Esophagus (tissue), 2 donors: Measurements from ENCODE around the gene OPRL1. TPM values are rescaled to one million over a fixed set of nuclear protein-coding genes. Genes with fewer than 3 reads are reported as not detected.
"Not testable (repeated sequence)": the region's sequence is repeated elsewhere in the genome, so short reads cannot be mapped to it uniquely, and the experiment has no call there.

ENCODE experiments used
- H3K27ac ChIP-seq, 2 donors: one replicate each; pipeline ENCODE4 v1.5.1; 2013; ENCODE audit warnings: low read depth in 2 of 2, mild to moderate bottlenecking in 2 of 2, inconsistent platforms in 1 of 2, low read length in 1 of 2, moderate library complexity in 1 of 2
- H3K27me3 ChIP-seq, 2 donors: one replicate each; pipeline ENCODE4 v1.6.1; 2013; ENCODE audit warnings: low read length in 2 of 2, control low read depth in 1 of 2, mild to moderate bottlenecking in 1 of 2; ENCODE audit not compliant: insufficient read depth in 2 of 2, control insufficient read depth in 1 of 2
- H3K36me3 ChIP-seq, 2 donors: one replicate each; pipeline ENCODE4 v1.6.1; 2013; ENCODE audit warnings: low read length in 1 of 2; ENCODE audit not compliant: control insufficient read depth in 2 of 2, insufficient read depth in 2 of 2
- H3K4me1 ChIP-seq, 2 donors: one replicate each; pipeline ENCODE4 v1.6.1; 2013; ENCODE audit warnings: low read length in 1 of 2; ENCODE audit not compliant: control insufficient read depth in 2 of 2, insufficient read depth in 2 of 2
- H3K4me3 ChIP-seq, 2 donors: one replicate each; pipeline ENCODE4 v1.5.1; 2013; ENCODE audit warnings: low read length in 2 of 2, mild to moderate bottlenecking in 2 of 2, low read depth in 1 of 2, moderate library complexity in 1 of 2
- H3K9me3 ChIP-seq, 2 donors: one replicate each; pipeline ENCODE4 v1.6.1; 2013; ENCODE audit warnings: mild to moderate bottlenecking in 2 of 2, low read depth in 1 of 2, low read length in 1 of 2, moderate library complexity in 1 of 2; ENCODE audit not compliant: control insufficient read depth in 2 of 2, insufficient read depth in 1 of 2
- WGBS, 2 donors: extraction: QIAGEN DNeasy Blood & Tissue Kit; methylation state at CpG; one replicate each; pipeline ENCODE4 v1.1.7; 2013; 5-methylcytosine and 5-hydroxymethylcytosine counted together
- polyA plus RNA-seq, 2 donors: library from polyadenylated mRNA; stranded (reverse); fragments of 200-250 nt; gene quantifications; one replicate each; pipeline ENCODE4 v1.2.3, GENCODE V29; 2013
- donor health status: healthy with polysubstance abuse.
- donor health status: Bipolar disorder and iron deficiency.

Gene OPRL1
- polyA plus RNA-seq, 2 donors, result 0.13 to 0.14 TPM

DNA sequence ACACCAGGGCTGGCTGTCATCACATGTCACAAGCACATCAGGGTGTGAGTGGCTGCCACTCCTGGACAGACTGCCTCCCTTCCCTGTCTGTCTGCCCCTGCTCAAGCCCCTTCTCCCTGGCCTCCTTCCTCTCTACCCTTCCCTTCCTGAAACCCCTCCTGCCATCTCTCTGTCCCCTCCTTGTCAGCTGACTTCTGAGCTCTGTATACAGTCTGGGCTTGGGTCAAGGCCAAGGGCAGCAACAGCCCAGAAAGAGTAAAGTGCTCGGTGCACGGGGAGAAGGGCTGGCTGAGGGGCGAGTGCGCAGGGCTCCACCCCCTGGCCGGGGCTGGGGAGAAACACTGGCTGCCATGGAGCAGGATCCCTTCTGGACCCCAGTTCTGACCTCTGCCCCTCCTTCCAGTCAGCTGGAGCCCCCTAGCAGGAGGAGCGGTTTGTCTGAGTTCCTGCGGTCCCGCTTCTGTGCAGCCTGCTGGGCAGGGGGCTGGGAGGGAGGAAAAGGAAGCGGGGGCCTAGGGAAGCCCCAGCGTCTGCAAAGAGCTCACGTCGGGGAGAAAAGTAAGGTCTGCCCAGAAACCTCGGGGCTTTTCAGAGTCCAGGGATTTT, 2.3 kb downstream of the OPRL1 start:
- no peak overlapping the region for H3K27ac ChIP-seq
- H3K36me3 ChIP-seq, result no peaks in the 10 kb centered on the region
- WGBS, 2 donors, result 29% methylated on average over 13 of the region's 13 CpGs
- H3K4me3 ChIP-seq, result no peak overlapping the region
- no peaks in the 10 kb centered on the region for H3K27me3 ChIP-seq
- peaks cover 3 to 20% of the 10 kb centered on the region in 2 donors for H3K4me1 ChIP-seq
- H3K9me3 ChIP-seq, result no peaks in the 10 kb centered on the region

DNA sequence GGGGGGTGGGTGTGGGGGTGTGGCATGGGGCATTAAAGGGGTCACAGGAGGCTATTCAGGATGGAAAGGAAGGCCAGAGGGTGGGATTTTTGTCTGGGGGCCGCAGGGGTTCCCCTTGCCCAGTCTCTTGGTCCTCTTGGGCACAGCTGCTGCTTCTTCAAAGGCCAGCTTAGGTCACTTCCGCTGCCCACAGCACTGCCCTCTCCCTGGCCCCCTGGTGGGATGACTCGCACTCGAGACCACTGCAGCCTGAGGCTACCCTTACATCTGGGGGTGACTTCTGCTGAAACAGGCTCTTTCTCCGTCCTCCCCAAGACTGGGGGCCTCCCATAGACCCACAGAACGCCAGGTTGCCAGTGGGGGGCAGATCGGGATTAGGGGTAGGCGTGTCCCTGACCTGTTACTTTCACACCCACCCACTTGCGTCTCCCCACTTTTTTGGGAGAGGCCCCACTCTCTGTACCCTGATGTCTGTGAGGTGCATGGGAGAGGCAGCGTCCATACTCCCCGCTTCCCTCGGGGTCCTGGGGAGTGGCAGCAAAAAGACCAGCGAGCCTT, 3.0 kb downstream of the OPRL1 start:
- Histone ChIP-seq H3K27me3 (no peaks in the 10 kb centered on the region), H3K4me1 (peaks cover 3 to 20% of the 10 kb centered on the region in 2 donors), H3K36me3 (no peaks in the 10 kb centered on the region), H3K4me3 (no peak overlapping the region), H3K9me3 (peaks cover 0 to 3% of the 10 kb centered on the region in 2 donors), H3K27ac (no peak overlapping the region)
- 16 to 19% methylated on average over 12 to 13 of the region's 13 CpGs for WGBS, 2 donors

DNA sequence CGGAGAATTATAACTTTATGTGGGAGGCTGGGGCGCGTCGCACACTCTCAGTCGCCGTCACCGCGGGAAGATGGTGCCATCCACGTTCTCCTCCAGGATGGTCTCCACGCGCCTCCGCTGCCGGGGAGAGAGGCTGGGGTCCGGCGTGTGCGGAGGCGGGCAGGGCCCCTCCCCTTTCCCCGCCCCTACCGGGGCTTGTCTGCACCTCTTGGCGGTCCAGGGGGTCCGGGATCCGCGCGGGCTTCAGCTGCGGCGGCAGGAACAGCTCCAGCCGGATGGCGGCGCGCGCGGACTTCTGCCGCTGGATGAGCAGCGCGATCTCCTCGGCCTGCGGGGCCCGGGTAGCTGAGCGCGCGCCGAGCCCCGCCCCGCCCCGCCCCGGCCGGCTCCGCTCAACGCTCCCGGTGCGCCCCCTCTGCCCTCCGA, 3.5 kb downstream of the OPRL1 start:
- Histone ChIP-seq H3K27ac (no peak overlapping the region), H3K27me3 (no peaks in the 10 kb centered on the region), H3K4me1 (peaks cover 3 to 19% of the 10 kb centered on the region in 2 donors), H3K9me3 (peaks cover 0 to 3% of the 10 kb centered on the region in 2 donors), H3K4me3 (peak overlapping the region; percentile 40 to 44), H3K36me3 (no peaks in the 10 kb centered on the region)
- 1% methylated on average over 29 to 52 of the region's 52 CpGs for WGBS, 2 donors

DNA sequence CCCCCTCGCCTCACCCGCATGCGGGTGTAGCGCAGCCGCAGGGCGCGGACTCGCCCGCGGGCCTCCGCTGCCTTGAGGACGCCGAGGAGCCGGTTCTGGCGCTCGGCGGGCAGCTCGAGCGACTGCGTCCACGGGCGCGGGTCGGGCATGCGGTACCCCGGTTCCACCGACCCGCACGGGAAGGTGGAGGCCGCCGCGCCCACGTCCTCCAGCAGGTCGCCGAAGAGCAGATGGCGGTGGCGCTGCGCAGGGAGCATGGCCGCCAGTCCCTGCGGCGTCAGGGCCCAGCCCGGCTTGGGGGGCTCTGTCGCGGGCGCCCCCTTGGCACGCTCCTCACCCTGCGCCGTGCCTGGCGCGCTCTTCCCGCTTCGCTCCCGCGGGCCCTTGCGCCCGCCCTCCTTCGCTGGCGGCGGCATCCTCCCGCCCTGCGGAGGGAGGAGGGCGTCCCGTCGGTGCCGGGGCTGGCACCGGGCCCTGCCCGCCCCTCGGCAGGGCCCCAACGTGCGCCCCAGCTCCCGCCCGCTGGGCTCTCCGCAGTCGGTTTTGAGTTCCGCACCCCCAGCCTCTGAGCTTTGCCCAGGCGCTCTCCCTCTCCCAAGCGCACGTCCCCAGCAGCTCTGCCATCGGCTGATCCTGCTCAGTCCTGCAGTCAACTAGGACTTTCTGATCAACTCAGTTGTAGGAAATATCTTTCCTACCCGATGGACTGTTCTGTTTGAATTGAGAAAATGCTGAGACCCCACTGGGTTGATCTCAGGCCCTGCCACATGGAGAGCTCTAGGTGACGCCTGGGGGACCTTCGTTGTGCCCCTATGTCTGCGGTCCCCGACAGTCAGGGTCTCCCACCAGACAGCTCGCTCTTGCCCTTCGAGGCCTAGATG, 4.2 kb downstream of the OPRL1 start, which contains the start of gene LKAAEAR1:
Gene LKAAEAR1 (minus strand): TSS at position 595 of the 881 bp plus-strand sequence. CDS start 179 bp downstream, at position 416.
- Histone ChIP-seq H3K27ac (no peak within 1 kb of the TSS), H3K4me1 (peaks cover 1 to 13% of the 10 kb centered on the region in 2 donors), H3K9me3 (peaks cover 0 to 3% of the 10 kb centered on the region in 2 donors), H3K36me3 (no peaks in the 10 kb centered on the region), H3K27me3 (no peaks in the 10 kb centered on the region), H3K4me3 (peak within 1 kb of the TSS; percentile 40 to 44)
- WGBS, 2 donors, result 3 to 5% methylated on average over 49 to 86 of the region's 86 CpGs

DNA sequence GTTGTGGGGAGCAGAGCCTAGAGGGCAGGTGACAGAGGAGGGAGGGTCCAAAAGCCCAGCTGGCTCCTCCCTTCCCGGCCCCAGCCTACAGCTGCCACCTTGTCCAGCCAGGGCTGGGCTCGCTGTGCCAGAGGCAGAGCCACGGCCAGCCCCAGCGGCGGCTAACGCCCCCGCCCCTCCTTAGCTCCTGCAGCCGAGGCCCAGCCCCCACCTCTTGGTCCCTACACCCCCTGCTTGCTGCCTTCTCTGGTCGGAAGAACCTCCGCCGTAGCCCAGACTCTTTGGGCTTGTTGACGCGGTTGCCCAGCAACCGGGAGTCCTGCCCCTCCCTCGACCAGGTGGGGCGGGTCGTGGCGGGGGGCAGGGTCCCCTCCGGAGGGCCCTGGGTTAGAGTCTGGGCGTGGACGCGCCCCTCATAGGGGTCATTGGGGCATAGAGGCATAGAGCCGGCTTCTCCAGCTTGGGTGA, 4.8 kb downstream of the OPRL1 start:
- WGBS, 2 donors, result 12 to 15% methylated on average over 22 to 23 of the region's 23 CpGs
- Histone ChIP-seq H3K9me3 (peaks cover 0 to 3% of the 10 kb centered on the region in 2 donors), H3K36me3 (no peaks in the 10 kb centered on the region), H3K27me3 (no peaks in the 10 kb centered on the region), H3K4me3 (no peak overlapping the region), H3K4me1 (peaks cover 0 to 10% of the 10 kb centered on the region in 2 donors), H3K27ac (no peak overlapping the region)

DNA sequence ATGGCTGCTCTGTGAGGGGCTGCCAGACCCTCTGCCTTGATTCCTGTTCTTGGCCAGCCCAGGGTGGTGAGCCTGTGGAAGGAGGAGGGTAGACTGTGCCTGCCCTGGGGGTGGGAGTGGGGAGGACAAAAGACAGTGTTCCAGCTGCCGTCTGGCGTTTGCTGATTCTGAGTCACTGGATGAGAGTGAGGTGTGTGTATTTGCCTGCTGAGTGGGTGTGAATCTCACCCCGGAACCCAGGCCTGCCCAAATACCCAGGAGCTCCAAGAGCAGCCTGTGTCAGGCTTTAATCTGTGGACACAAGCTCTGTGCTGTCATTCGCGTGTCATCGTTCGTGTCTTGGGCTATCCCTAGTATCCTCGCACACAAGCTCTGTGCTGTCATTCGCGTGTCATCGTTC, 6.9 kb downstream of the OPRL1 start:
- no peak overlapping the region for H3K4me3 ChIP-seq
- H3K4me1 ChIP-seq, result peaks cover 0 to 8% of the 10 kb centered on the region in 2 donors
- 68 to 80% methylated on average over 7 to 9 of the region's 11 CpGs for WGBS, 2 donors
- no peak overlapping the region for H3K27ac ChIP-seq
- no peaks in the 10 kb centered on the region for H3K36me3 ChIP-seq
- peaks cover 0 to 3% of the 10 kb centered on the region in 2 donors for H3K9me3 ChIP-seq
- no peaks in the 10 kb centered on the region for H3K27me3 ChIP-seq

DNA sequence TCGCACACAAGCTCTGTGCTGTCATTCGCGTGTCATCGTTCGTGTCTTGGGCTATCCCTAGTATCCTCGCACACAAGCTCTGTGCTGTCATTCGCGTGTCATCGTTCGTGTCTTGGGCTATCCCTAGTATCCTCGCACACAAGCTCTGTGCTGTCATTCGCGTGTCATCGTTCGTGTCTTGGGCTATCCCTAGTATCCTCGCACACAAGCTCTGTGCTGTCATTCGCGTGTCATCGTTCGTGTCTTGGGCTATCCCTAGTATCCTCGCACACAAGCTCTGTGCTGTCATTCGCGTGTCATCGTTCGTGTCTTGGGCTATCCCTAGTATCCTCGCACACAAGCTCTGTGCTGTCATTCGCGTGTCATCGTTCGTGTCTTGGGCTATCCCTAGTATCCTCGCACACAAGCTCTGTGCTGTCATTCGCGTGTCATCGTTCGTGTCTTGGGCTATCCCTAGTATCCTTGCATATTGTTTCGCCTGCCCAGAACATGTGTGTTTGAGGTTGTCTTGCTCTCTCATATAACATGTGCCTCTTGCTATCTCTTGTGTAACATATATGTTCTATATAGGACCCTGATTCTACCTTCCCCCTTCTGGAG, 7.4 kb downstream of the OPRL1 start:
- not testable (repeated sequence) for H3K9me3 ChIP-seq, H3K27me3 ChIP-seq, H3K36me3 ChIP-seq, H3K27ac ChIP-seq, H3K4me3 ChIP-seq
- WGBS, 2 donors, result 93 to 99% methylated on average over 6 of the region's 36 CpGs
- peaks cover 0 to 13% of the 10 kb centered on the region in 2 donors for H3K4me1 ChIP-seq

DNA sequence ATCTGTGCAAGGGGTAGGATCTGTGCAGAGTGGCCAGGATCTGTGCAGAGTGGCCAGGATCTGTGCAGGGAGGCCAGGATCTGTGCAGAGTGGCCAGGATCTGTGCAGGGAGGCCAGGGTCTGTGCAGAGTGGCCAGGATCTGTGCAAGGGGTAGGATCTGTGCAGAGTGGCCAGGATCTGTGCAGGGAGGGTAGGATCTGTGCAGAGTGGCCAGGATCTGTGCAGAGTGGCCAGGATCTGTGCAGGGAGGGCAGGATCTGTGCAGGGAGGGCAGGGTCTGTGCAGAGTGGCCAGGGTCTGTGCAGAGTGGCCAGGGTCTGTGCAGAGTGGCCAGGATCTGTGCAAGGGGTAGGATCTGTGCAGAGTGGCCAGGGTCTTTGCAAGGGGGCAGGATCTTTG, 8.7 kb downstream of the OPRL1 start:
- not testable (repeated sequence) for H3K27ac ChIP-seq, H3K27me3 ChIP-seq, H3K36me3 ChIP-seq, H3K9me3 ChIP-seq, H3K4me3 ChIP-seq
- H3K4me1 ChIP-seq, result peaks cover 0 to 11% of the 10 kb centered on the region in 2 donors

DNA sequence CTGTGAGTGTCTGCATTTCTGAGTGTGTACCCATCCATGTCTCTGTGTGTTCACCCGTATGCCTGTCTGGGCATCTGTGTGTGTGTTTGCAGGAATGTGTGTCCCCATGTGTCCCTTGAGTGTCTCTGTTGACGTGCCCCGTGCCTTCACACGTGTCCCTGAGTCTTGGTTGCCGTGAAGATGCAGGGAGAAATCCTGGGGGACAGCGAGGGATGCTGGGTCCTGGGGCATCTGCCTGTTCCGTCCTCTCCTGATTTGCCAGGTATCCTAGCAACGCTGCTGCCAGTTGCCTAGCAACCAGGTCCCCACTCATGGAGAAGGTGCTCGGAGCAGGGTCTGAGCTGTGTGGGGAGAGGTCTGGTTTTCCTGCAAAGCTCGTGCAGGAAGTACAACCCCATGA, 10.3 kb downstream of the OPRL1 start:
- Histone ChIP-seq H3K36me3 (no peaks in the 10 kb centered on the region), H3K4me1 (peaks cover 0 to 8% of the 10 kb centered on the region in 2 donors), H3K4me3 (no peak overlapping the region), H3K27ac (no peak overlapping the region), H3K9me3 (peaks cover 0 to 3% of the 10 kb centered on the region in 2 donors), H3K27me3 (no peaks in the 10 kb centered on the region)
- 46 to 59% methylated on average over 10 of the region's 10 CpGs for WGBS, 2 donors
